GM12878 (cell line): ENCODE data around the gene MAD1L1. TPM values are rescaled to one million over a fixed set of nuclear protein-coding genes. Genes with fewer than 3 reads are reported as not detected.

Experiments
- ATAC-seq: fragments of 200-7000 bp; cut with Tn5 transposase; 3 replicates; pipeline ENCODE4 v1.9.1; 2020; ENCODE audit warnings: mild to moderate bottlenecking, moderate library complexity
- BruUV-seq: library from RNA; stranded (reverse); fragments of 400-500 nt; replicated peaks from 2 replicates; lab custom pipeline; 2021; lab: Mats Ljungman, UMichigan
- CTCF ChIA-PET: fragments of 300-600 bp; sonication (Branson Sonifier 250); formaldehyde crosslinking; extraction: SDS; loops from one replicate; lab custom pipeline; 2021; ENCODE audit warnings: inconsistent platforms; lab: Yijun Ruan, JAX
- POLR2A ChIA-PET: fragments of 350-600 bp; formaldehyde crosslinking; extraction: SDS; loops from one replicate; lab custom pipeline; 2021; ENCODE audit warnings: inconsistent platforms; lab: Charles Lee
- RAD21 ChIA-PET: fragments of 300-600 bp; sonication (Branson Sonifier 250); formaldehyde crosslinking; loops from one replicate; lab custom pipeline; 2023; ENCODE audit warnings: antibody characterized with exemption; ENCODE audit not compliant: unreplicated experiment; lab: Charles Lee
- SMC1A ChIA-PET: fragments of 300-600 bp; sonication (Branson Sonifier 250); formaldehyde crosslinking; loops from one replicate; lab custom pipeline; 2023; ENCODE audit not compliant: unreplicated experiment, uncharacterized antibody; lab: Charles Lee
- DNase-seq: peaks from one replicate; pipeline ENCODE4 v3.0.0-alpha.2; 2011; ENCODE audit warnings: low read depth, low spot score
- FAIRE-seq: peaks from 3 replicates; lab custom pipeline; 2011; peaks lifted over from hg19 to GRCh38; lab: Jason Lieb, UNC
- H2AFZ ChIP-seq: 2 replicates; pipeline ENCODE4 v1.6.0; 2011; ENCODE audit warnings: low read depth, low read length, control low read depth; ENCODE audit not compliant: control insufficient read depth
- H3K27ac ChIP-seq: 2 replicates; pipeline ENCODE4 v1.5.1; 2011; ENCODE audit warnings: control low read depth; ENCODE audit not compliant: control insufficient read depth, insufficient read depth
- H3K27me3 ChIP-seq, 2 experiments: replicated peaks in 1 of 2; 2 replicates each; pipeline versions ENCODE4 v1.6.0 to v1.6.1; 2011; ENCODE audit warnings: low read length in 1 of 2; ENCODE audit not compliant: control insufficient read depth in 2 of 2, insufficient read depth in 2 of 2
- H3K36me3 ChIP-seq, 2 experiments: 2 replicates each; pipeline ENCODE4 v1.5.1; 2011; ENCODE audit warnings: low read length in 1 of 2; ENCODE audit not compliant: control insufficient read depth in 2 of 2, insufficient read depth in 2 of 2
- H3K4me1 ChIP-seq: 2 replicates; pipeline ENCODE4 v1.6.1; 2011; ENCODE audit warnings: mild to moderate bottlenecking, low read length, moderate library complexity, mixed read lengths; ENCODE audit not compliant: control insufficient read depth, insufficient read depth
- H3K4me2 ChIP-seq: 2 replicates; pipeline ENCODE4 v1.6.0; 2011; ENCODE audit warnings: control low read depth; ENCODE audit not compliant: control insufficient read depth, insufficient read depth
- H3K4me3 ChIP-seq: fragments of 200-600 bp; sonication (generic); 2 replicates; pipeline ENCODE4 v1.5.1; 2016
- H3K79me2 ChIP-seq: 2 replicates; pipeline ENCODE4 v1.6.0; 2011; ENCODE audit warnings: low read length; ENCODE audit not compliant: control insufficient read depth, insufficient read depth
- H3K9ac ChIP-seq: 2 replicates; pipeline ENCODE4 v1.8.0; 2011; ENCODE audit warnings: low read length, control low read depth, mixed read lengths; ENCODE audit not compliant: control insufficient read depth, insufficient read depth
- H3K9me3 ChIP-seq: replicated peaks from 3 replicates; pipeline ENCODE4 v1.5.1; 2011; ENCODE audit warnings: mild to moderate bottlenecking, low read length; ENCODE audit not compliant: control insufficient read depth, insufficient read depth
- H4K20me1 ChIP-seq: 2 replicates; pipeline ENCODE4 v1.6.0; 2011; ENCODE audit not compliant: control insufficient read depth, insufficient read depth
- BCL3 ChIP-seq: IDR thresholded peaks from 2 replicates; pipeline ENCODE4 v1.6.1; 2011; ENCODE audit warnings: borderline replicate concordance, low read depth, mild to moderate bottlenecking, moderate library complexity, low read length; ENCODE audit not compliant: insufficient read depth, poor library complexity, severe bottlenecking
- BMI1 ChIP-seq: fragments of 450-650 bp; IDR thresholded peaks from 2 replicates; pipeline ENCODE4 v1.6.1; 2016; ENCODE audit warnings: mild to moderate bottlenecking, moderate library complexity, borderline replicate concordance
- CEBPZ ChIP-seq: fragments of 150-350 bp; IDR thresholded peaks from 2 replicates; pipeline ENCODE4 v1.6.1; 2016; ENCODE audit warnings: low read depth, low read length
- ESRRA ChIP-seq: IDR thresholded peaks from 2 replicates; pipeline ENCODE4 v1.6.1; 2012; ENCODE audit warnings: mild to moderate bottlenecking, low read length, improper control_type of control experiment
- JUNB ChIP-seq: IDR thresholded peaks from 2 replicates; pipeline ENCODE4 v1.6.1; 2016; ENCODE audit warnings: antibody characterized with exemption, mild to moderate bottlenecking
- MTA3 ChIP-seq: IDR thresholded peaks from 2 replicates; pipeline ENCODE4 v1.6.1; 2012; ENCODE audit warnings: low read length, inconsistent platforms, borderline replicate concordance
- MXI1 ChIP-seq: fragments of 150-350 bp; IDR thresholded peaks from 2 replicates; pipeline ENCODE4 v1.6.1; 2011; ENCODE audit warnings: low read depth, mild to moderate bottlenecking, inconsistent platforms, low read length, improper control_type of control experiment
- TAF1 ChIP-seq: IDR thresholded peaks from 2 replicates; pipeline ENCODE4 v1.6.1; 2011; ENCODE audit warnings: mild to moderate bottlenecking, low read depth, low read length, borderline replicate concordance
- ZNF622 ChIP-seq: fragments of 450-650 bp; IDR thresholded peaks from 2 replicates; pipeline ENCODE4 v1.6.1; 2017; ENCODE audit warnings: mild to moderate bottlenecking, inconsistent platforms
- ZZZ3 ChIP-seq: IDR thresholded peaks from 2 replicates; pipeline ENCODE4 v1.6.1; 2011; ENCODE audit warnings: low read depth; ENCODE audit not compliant: control insufficient read depth, insufficient read length
- WGBS: methylation state at CpG from one replicate; pipeline ENCODE4 v1.1.6; 2016; ENCODE audit warnings: low lambda C conversion rate; ENCODE audit not compliant: insufficient replicate concordance, insufficient coverage; ENCODE audit errors: missing lambda C conversion rate; 5-methylcytosine and 5-hydroxymethylcytosine counted together
- in situ Hi-C: fragments of 300-500 bp; cut with MboI; formaldehyde crosslinking; loops from 9 replicates; pipeline ENCODE4 v1.14.3; 2018; ENCODE audit warnings: mixed read lengths
- intact Hi-C: fragments of 100-400 bp; cut with micrococcal nuclease; formaldehyde crosslinking; loops from one replicate; pipeline ENCODE4 v1.14.2; 2022; ENCODE audit not compliant: unreplicated experiment
- polyA plus RNA-seq, 11 experiments: library from polyadenylated mRNA; depleted of rRNA in 4 of 11; unstranded in 6 of 11; stranded (reverse) in 5 of 11; fragments of >200 nt; fragmentation: Nextera tagmentation in 4 of 11; fragmentation: Illumina TruSeq in 1 of 11; extraction: Ambion mirVana in 4 of 11; extraction: Trizol in 1 of 11; gene quantifications; 1 replicate in 1 of 11; 2 replicates in 10 of 11; pipeline versions ENCODE4 v1.2.1 to v1.2.3, GENCODE V29; 2011 to 2016; ENCODE audit warnings: inconsistent platforms in 2 of 11, missing spikeins in 2 of 11, low read depth in 1 of 11
- total RNA-seq, 4 experiments: library from RNA; depleted of rRNA in 3 of 4; stranded (reverse); fragments of >200 nt in 3 of 4; fragmentation: Illumina TruSeq in 1 of 4; extraction: Trizol in 1 of 4; gene quantifications; 2 replicates each; pipeline versions ENCODE4 v1.2.1 to v1.2.3, GENCODE V29; 2013 to 2021

MAD1L1 gene
- total and polyA plus RNA-seq, 10 of the 15 experiments (the other 5 are each of a cell fraction or from before 2014, with no cell fraction given), result 2.2 to 76.8 (median 38.3) TPM

- TF ChIP-seq CEBPZ (no peak), MXI1 (no peak)
These were observed 125.8 kb downstream of the MAD1L1 start (continued) for GRCh38 chr7:2106924-2107323.

GRCh38 chr7:2106440-2106839 lies 126.3 kb downstream of the MAD1L1 start:
- in situ Hi-C loops, result no loop called here
- 98% methylated on average over 12 of the region's 12 CpGs for WGBS
- H3K9ac ChIP-seq, result no peak overlapping the region
- FAIRE-seq, result no peak
- RAD21 ChIA-PET, result no interaction called here
- no TSS peak for BruUV-seq
- H3K9me3 ChIP-seq, result no peaks in the 10 kb centered on the region
- H3K4me3 ChIP-seq, result no peak overlapping the region
- no peak overlapping the region for H3K4me2 ChIP-seq
- H3K79me2 ChIP-seq, result 0 out of 2 replicates have a peak, but pooled peaks cover 2% of the 10 kb centered on the region
- POLR2A ChIA-PET, result no interaction called here
- CTCF ChIA-PET, result interaction anchor here (0.9 to 1.1 kb wide), 2 partner anchors 204 to 241 kb away, joined by 3 read pairs; no protein-coding TSS in a partner anchor
- H3K36me3 ChIP-seq, result no peaks in the 10 kb centered on the region; a peak in 2 of 4 replicates
- H3K27me3 ChIP-seq, result no peaks in the 10 kb centered on the region
- DNase-seq, result no peak
- peaks cover 17% of the 10 kb centered on the region for H3K4me1 ChIP-seq
- intact Hi-C loops, result no loop called here
- H2AFZ ChIP-seq, result no peak overlapping the region
- H4K20me1 ChIP-seq, result no peaks in the 10 kb centered on the region
- ATAC-seq, result no peak
- TF ChIP-seq ESRRA, result no peak
- TF ChIP-seq BCL3, result no peak
- TF ChIP-seq BMI1, result no peak
- TF ChIP-seq ZNF622, result no peak
- no peak for TF ChIP-seq TAF1
- no peak for TF ChIP-seq JUNB
- no peak for TF ChIP-seq ZZZ3
- TF ChIP-seq MTA3, result no peak
- H3K27ac ChIP-seq, result no peak overlapping the region
- SMC1A ChIA-PET, result no interaction called here
